Ovary (tissue), 9 donors: ENCODE data around the gene SKIC8. TPM values are rescaled to one million over a fixed set of nuclear protein-coding genes. Genes with fewer than 3 reads are reported as not detected.

ENCODE experiments used
- DNase-seq, 5 donors: peaks; one replicate each; pipeline ENCODE4 v3.0.0-alpha.2; 2019 to 2020
- H3K27ac ChIP-seq, 2 donors: fragments of 200-600 bp; one replicate each; pipeline versions ENCODE4 v1.5.1 to v1.8.0; 2019 to 2022
- H3K27me3 ChIP-seq: fragments of 200-600 bp; one replicate; pipeline ENCODE4 v1.8.0; 2022
- H3K36me3 ChIP-seq: fragments of 200-600 bp; sonication (generic); one replicate; pipeline ENCODE4 v1.5.1; 2019
- H3K4me1 ChIP-seq: one replicate; pipeline ENCODE4 v1.8.1; 2013; ENCODE audit warnings: mild to moderate bottlenecking, moderate library complexity; ENCODE audit not compliant: insufficient read depth
- H3K4me3 ChIP-seq: fragments of 200-600 bp; sonication (generic); one replicate; pipeline ENCODE4 v1.5.1; 2017
- H3K9me3 ChIP-seq, 2 donors: fragments of 200-600 bp in 1 of 2; sonication (generic) in 1 of 2; one replicate each; pipeline versions ENCODE4 v1.5.1 to v1.8.1; 2013 to 2019; ENCODE audit warnings: mild to moderate bottlenecking in 1 of 2, moderate library complexity in 1 of 2
- EP300 ChIP-seq: sonication (generic); formaldehyde crosslinking; IDR thresholded peaks from one replicate; pipeline ENCODE4 v1.6.1; 2017; ENCODE audit warnings: antibody characterized with exemption
- POLR2A ChIP-seq: fragments of 450-650 bp; IDR thresholded peaks from one replicate; pipeline ENCODE4 v1.6.1; 2017; ENCODE audit warnings: antibody characterized with exemption, mild to moderate bottlenecking, moderate library complexity
- WGBS, 3 donors: extraction: QIAGEN DNeasy Blood & Tissue Kit in 1 of 3; methylation state at CpG; one replicate each; pipeline versions ENCODE4 v1.1.5 to v1.1.7; 2013 to 2017; 5-methylcytosine and 5-hydroxymethylcytosine counted together
- intact Hi-C, 4 donors: fragments of 100-400 bp; cut with DNase I; formaldehyde crosslinking; loops; one replicate each; pipeline versions ENCODE4 v1.11.0 to v1.15.1; 2022 to 2023
- polyA plus RNA-seq, 2 donors: library from polyadenylated mRNA; stranded (reverse); fragments of 200-250 nt in 1 of 2; fragments of 350-450 nt in 1 of 2; fragmentation: Illumina TruSeq in 1 of 2; extraction: RNeasy Lipid Tissue Mini Kit (QIAGEN cat#74804) in 1 of 2; gene quantifications; one replicate each; pipeline ENCODE4 v1.2.3, GENCODE V29; 2013 to 2014
- total RNA-seq, 7 donors: library from RNA; depleted of rRNA in 2 of 7; stranded (reverse); fragments of >200 nt in 2 of 7; fragmentation: NEBNext Ultra II Directional in 3 of 7; extraction: Animal tissue kit (Norgen Biotek cat#: 25700) in 3 of 7; gene quantifications; one replicate each; pipeline versions ENCODE4 v1.1.0 to v1.2.4, GENCODE V29; 2016 to 2023
- TF ChIP-seq, protein P1 (sequence below), 3 donors: fragments of 450-650 bp in 2 of 3; fragments of 200-600 bp in 1 of 3; IDR thresholded peaks; one replicate each; pipeline versions ENCODE4 v1.5.1 to v1.8.0; 2016 to 2022; ENCODE audit warnings: antibody characterized with exemption in 3 of 3, mild to moderate bottlenecking in 1 of 3
- donor health status: DM: no; HTN: no; CAD: no; lungs with moderate emphysema.
- donor health status: DM: no; HTN: no; CAD: no.
- donor health status: Bipolar disorder and iron deficiency.
- donor health status: DM: yes; HTN: yes; CAD: no.
- donor health status: DM: no; HTN: no; CAD: no.
- donor health status: DM: yes; HTN: yes; CAD: no.

Gene SKIC8
- total and polyA plus RNA-seq, 9 donors: 38.1 to 63.5 (median 50.8) TPM

DNA sequence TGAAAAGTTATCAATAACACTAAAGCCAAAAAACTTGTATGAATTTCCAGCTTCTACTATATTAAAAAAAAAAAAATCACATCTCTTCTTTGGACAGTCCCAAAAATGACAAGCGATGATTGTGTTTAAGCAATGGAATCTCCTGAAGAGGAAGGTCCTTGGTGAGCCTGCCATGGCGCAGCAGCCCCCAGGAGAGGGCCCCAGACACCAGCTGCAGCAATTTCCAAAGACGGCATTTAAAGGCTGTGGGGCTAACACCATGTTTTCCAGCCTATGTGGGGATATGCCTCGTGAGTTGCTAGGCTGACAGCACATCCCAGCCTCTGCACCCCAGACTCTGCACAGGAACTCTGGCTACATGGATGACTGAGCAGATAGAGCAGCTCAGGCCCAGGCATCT is 14.7 kb downstream of the SKIC8 start:
- Histone ChIP-seq H3K4me1 (no peaks in the 10 kb centered on the region), H3K9me3 (no peaks in the 10 kb centered on the region), H3K36me3 (no peaks in the 10 kb centered on the region), H3K27me3 (no peaks in the 10 kb centered on the region), H3K4me3 (no peak overlapping the region), H3K27ac (no peak overlapping the region)
- no peak for DNase-seq
- WGBS, 3 donors: 75 to 85% (median 76%) methylated on average over 4 of the region's 4 CpGs
- TF ChIP-seq POLR2A: no peak
- intact Hi-C loops: no loop called here

DNA sequence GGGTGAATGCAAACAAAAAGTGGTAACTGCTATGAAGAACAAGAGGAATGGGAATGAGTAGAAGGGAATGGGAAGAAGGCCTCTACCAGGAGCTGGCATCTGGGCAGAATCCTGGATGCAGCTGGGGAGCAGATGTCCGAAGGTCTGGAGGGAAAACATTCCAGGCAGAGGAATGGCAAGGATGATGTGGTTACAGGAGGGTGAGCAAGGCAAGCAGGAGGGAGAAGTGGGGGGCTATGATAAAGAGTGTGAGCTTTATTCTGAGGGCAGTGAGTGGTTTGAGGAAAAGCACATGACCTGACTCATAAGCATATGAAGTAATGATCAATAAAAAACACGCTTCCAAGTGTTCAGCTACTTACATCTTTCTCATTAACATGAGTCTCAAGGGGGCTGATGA is 17.1 kb downstream of the SKIC8 start:
- WGBS, 3 donors: 67 to 71% (median 68%) methylated on average over 2 of the region's 2 CpGs
- no peaks in the 10 kb centered on the region for H3K4me1 ChIP-seq
- no peaks in the 10 kb centered on the region for H3K27me3 ChIP-seq
- no peaks in the 10 kb centered on the region for H3K36me3 ChIP-seq
- H3K4me3 ChIP-seq: no peak overlapping the region
- DNase-seq: no peak
- no peak for TF ChIP-seq EP300
- TF ChIP-seq, protein P1, sequence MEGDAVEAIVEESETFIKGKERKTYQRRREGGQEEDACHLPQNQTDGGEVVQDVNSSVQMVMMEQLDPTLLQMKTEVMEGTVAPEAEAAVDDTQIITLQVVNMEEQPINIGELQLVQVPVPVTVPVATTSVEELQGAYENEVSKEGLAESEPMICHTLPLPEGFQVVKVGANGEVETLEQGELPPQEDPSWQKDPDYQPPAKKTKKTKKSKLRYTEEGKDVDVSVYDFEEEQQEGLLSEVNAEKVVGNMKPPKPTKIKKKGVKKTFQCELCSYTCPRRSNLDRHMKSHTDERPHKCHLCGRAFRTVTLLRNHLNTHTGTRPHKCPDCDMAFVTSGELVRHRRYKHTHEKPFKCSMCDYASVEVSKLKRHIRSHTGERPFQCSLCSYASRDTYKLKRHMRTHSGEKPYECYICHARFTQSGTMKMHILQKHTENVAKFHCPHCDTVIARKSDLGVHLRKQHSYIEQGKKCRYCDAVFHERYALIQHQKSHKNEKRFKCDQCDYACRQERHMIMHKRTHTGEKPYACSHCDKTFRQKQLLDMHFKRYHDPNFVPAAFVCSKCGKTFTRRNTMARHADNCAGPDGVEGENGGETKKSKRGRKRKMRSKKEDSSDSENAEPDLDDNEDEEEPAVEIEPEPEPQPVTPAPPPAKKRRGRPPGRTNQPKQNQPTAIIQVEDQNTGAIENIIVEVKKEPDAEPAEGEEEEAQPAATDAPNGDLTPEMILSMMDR (IDR thresholded peaks at IDR 0.05): no peak
- no peak for TF ChIP-seq POLR2A
- intact Hi-C loops: no loop called here
- H3K9me3 ChIP-seq: no peaks in the 10 kb centered on the region
- no peak overlapping the region for H3K27ac ChIP-seq

DNA sequence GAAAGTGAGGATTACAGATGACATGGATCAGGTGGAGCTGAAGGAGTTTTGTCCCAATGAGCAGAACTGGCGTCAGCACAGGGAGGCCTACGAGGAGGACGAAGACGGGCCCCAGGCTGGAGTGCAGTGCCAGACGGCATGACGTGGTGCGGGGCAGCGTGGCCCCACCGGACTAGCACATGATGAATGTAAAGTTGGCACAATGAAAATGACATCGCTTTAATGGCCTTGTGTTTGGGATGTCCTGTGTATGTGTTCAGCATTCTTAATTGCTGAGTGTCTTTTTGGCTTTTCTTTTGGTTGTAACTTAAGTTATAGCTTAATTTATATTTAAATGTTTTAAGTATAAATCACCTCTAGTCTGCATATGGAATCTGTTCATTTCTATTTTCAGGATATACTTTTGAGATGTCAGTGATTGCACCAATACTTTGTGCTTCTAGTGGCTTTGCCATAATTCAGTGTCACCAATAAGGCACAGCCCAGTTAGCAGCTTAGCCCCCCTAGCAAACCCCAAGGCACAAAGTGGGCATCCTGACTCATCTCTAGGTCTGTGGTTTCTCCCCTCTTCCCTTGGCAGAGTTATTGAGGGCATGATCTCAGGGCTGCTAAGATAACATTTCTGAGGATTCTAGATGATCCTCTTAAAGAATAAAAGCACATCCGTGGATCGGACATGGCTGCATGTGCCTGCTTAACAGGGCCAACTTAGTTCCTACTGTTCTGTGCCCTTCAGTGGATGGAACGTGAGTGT is 18.9 kb downstream of the SKIC8 start:
- no peak for DNase-seq
- Histone ChIP-seq H3K36me3 (no peaks in the 10 kb centered on the region), H3K27ac (no peak overlapping the region), H3K9me3 (no peaks in the 10 kb centered on the region), H3K4me1 (no peaks in the 10 kb centered on the region), H3K4me3 (no peak overlapping the region), H3K27me3 (no peaks in the 10 kb centered on the region)
- intact Hi-C loops: no loop called here
- WGBS, 3 donors: 86 to 90% (median 89%) methylated on average over 13 of the region's 13 CpGs
- TF ChIP-seq POLR2A (no peak), EP300 (no peak)
- TF ChIP-seq, protein P1 (IDR thresholded peaks at IDR 0.05): no peak

DNA sequence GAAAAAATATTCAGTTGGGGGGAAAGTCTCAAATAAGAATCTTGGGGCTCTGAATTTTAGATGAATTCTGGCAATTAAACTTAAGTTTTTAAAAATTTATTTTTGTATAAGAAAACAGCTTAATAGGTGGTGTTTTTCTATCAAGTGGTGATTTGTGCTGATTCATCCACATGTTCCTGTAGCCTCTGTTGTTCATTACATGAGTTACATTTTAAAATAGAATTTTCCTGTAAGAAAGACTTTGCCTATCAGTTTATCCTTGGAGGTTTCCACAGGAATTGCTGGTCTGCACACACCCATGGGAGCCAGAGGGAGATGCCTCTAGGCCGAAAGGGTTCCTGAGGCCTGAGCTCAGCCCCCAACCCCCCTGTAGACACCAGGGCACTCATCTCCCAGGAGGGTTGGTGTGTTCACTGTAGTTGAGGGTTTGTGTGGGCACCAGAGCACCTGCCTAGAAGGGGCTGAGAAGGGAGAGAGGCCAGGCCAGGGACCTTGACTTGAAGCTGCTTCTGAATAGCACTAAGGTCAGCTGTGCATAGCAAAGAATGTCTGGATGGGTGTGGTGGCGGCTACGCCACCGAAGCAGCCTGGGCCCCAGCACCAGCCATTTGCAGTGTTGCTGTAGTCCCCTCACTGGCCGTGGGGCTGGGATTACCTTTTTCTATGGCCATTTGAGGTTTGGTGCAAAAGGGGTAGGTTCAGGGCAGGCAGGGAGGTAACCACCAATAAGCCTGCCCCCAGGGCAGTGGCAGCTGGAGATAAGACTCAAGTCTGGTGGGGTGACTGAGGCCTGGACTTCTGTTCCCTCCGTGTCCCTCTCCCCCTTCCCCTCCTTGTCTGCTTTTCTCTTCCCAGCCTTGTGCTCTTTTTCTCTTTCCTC is 23.1 kb downstream of the SKIC8 start:
- TF ChIP-seq POLR2A: no peak
- TF ChIP-seq, protein P1 (IDR thresholded peaks at IDR 0.05): no peak
- TF ChIP-seq EP300: no peak
- Histone ChIP-seq H3K36me3 (no peaks in the 10 kb centered on the region), H3K27me3 (no peaks in the 10 kb centered on the region), H3K9me3 (no peaks in the 10 kb centered on the region), H3K4me1 (no peaks in the 10 kb centered on the region), H3K4me3 (no peak overlapping the region), H3K27ac (no peak overlapping the region)
- no peak for DNase-seq
- WGBS, 3 donors: 80 to 82% (median 81%) methylated on average over 6 of the region's 6 CpGs
- intact Hi-C loops: no loop called here

DNA sequence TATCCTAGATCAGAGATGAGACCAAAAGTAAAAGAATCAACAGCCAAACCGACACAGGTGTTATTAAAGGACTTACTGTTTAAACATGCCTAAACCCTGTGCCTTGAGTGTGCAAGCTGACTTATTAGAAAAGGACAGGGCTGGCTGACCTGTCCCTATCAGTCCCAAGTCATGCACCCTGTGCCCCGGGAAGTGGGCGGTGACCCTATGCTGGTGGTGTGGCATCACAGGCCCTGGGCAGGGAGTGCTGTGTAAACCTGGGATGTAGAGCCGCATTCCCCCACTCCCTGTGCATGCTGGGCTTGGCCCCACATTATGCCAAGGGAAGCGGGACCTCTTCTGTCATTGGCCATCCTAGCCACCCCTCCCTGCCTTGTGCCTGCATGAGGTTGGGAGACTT is 24.4 kb downstream of the SKIC8 start:
- H3K9me3 ChIP-seq: no peaks in the 10 kb centered on the region
- 94 to 95% (median 94%) methylated on average over 5 of the region's 5 CpGs for WGBS, 3 donors
- H3K27ac ChIP-seq: no peak overlapping the region
- TF ChIP-seq, protein P1 (IDR thresholded peaks at IDR 0.05): no peak
- no peak for TF ChIP-seq POLR2A
- TF ChIP-seq EP300: no peak
- H3K4me1 ChIP-seq: no peaks in the 10 kb centered on the region
- no peaks in the 10 kb centered on the region for H3K36me3 ChIP-seq
- no peaks in the 10 kb centered on the region for H3K27me3 ChIP-seq
- no peak overlapping the region for H3K4me3 ChIP-seq
- DNase-seq: no peak
- intact Hi-C loops: no loop called here
